Mesendoderm (in vitro differentiated cells): ENCODE results near the gene ADAM22.

Experiments used
- DNase-seq: peaks from one replicate; pipeline ENCODE4 v3.0.0; 2013
- H2AK5ac ChIP-seq: 2 replicates; pipeline ENCODE4 v1.6.1; 2013; ENCODE audit warnings: low read length, inconsistent platforms
- H2BK120ac ChIP-seq: 2 replicates; pipeline ENCODE4 v1.6.1; 2013; ENCODE audit warnings: low read depth, mild to moderate bottlenecking, low read length, moderate library complexity, mixed read lengths
- H2BK15ac ChIP-seq: replicated peaks from 2 replicates; pipeline ENCODE4 v1.6.1; 2013; ENCODE audit warnings: low read depth, mild to moderate bottlenecking, moderate library complexity
- H2BK5ac ChIP-seq: 2 replicates; pipeline ENCODE4 v1.6.1; 2013; ENCODE audit warnings: low read length, inconsistent platforms
- H3K18ac ChIP-seq: 2 replicates; pipeline ENCODE4 v1.6.1; 2013; ENCODE audit warnings: mild to moderate bottlenecking, low read length, mixed read lengths
- H3K23ac ChIP-seq: one replicate; pipeline ENCODE4 v1.6.1; 2013; ENCODE audit warnings: low read length
- H3K27ac ChIP-seq: 2 replicates; pipeline ENCODE4 v1.5.1; 2013; ENCODE audit warnings: low read depth, mild to moderate bottlenecking, inconsistent platforms, low read length, moderate library complexity
- H3K27me3 ChIP-seq: 2 replicates; pipeline ENCODE4 v1.6.1; 2013; ENCODE audit warnings: low read length, control low read depth, mild to moderate bottlenecking, inconsistent platforms; ENCODE audit not compliant: insufficient read depth, poor library complexity
- H3K36me3 ChIP-seq: 2 replicates; pipeline ENCODE4 v1.6.1; 2013; ENCODE audit warnings: low read length, inconsistent platforms; ENCODE audit not compliant: control insufficient read depth, insufficient read depth
- H3K4ac ChIP-seq: one replicate; pipeline ENCODE4 v1.6.1; 2013; ENCODE audit warnings: low read depth, mild to moderate bottlenecking, low read length, moderate library complexity
- H3K4me1 ChIP-seq: 2 replicates; pipeline ENCODE4 v1.6.1; 2013; ENCODE audit warnings: low read depth, low read length, inconsistent platforms; ENCODE audit not compliant: control insufficient read depth
- H3K4me2 ChIP-seq: 2 replicates; pipeline ENCODE4 v1.6.1; 2013; ENCODE audit warnings: low read length
- H3K4me3 ChIP-seq: 2 replicates; pipeline ENCODE4 v1.5.1; 2013; ENCODE audit warnings: mild to moderate bottlenecking, low read length
- H3K56ac ChIP-seq: one replicate; pipeline ENCODE4 v1.6.1; 2013; ENCODE audit warnings: low read length
- H3K79me1 ChIP-seq: 2 replicates; pipeline ENCODE4 v1.6.1; 2013; ENCODE audit warnings: low read length, inconsistent platforms
- H3K79me2 ChIP-seq: 2 replicates; pipeline ENCODE4 v1.6.1; 2013; ENCODE audit warnings: mild to moderate bottlenecking, low read length; ENCODE audit not compliant: control insufficient read depth, insufficient read depth
- H3K9ac ChIP-seq: 2 replicates; pipeline ENCODE4 v1.6.1; 2013; ENCODE audit warnings: low read length, inconsistent platforms
- H4K5ac ChIP-seq: one replicate; pipeline ENCODE4 v1.6.1; 2013; ENCODE audit warnings: low read length
- H4K8ac ChIP-seq: one replicate; pipeline ENCODE4 v1.6.1; 2013; ENCODE audit warnings: low read depth, mild to moderate bottlenecking, control low read depth, low read length, moderate library complexity
- WGBS: extraction: QIAGEN DNeasy Blood & Tissue Kit; methylation state at CpG from one replicate; pipeline ENCODE4 v1.1.7; 2013; ENCODE audit warnings: low lambda C conversion rate, missing lambda C conversion rate; ENCODE audit not compliant: insufficient coverage; ENCODE audit errors: extremely low coverage; 5-methylcytosine and 5-hydroxymethylcytosine counted together

The ADAM22 gene

GRCh38 chr7:88216276-88216675 is 282.2 kb downstream of the ADAM22 start:
- no peak overlapping the region for H3K18ac ChIP-seq
- H3K27me3 ChIP-seq, result no peaks in the 10 kb centered on the region
- H2BK5ac ChIP-seq, result no peak overlapping the region
- no peak overlapping the region for H4K5ac ChIP-seq
- H3K23ac ChIP-seq, result no peak overlapping the region
- H3K79me2 ChIP-seq, result peaks cover 3% of the 10 kb centered on the region
- H3K4me1 ChIP-seq, result no peaks in the 10 kb centered on the region
- H3K4me3 ChIP-seq, result no peak overlapping the region
- H3K36me3 ChIP-seq, result peaks cover 5% of the 10 kb centered on the region
- H2AK5ac ChIP-seq, result no peak overlapping the region
- no peak overlapping the region for H3K9ac ChIP-seq
- no peak for DNase-seq
- no peak overlapping the region for H2BK15ac ChIP-seq
- H4K8ac ChIP-seq, result no peak overlapping the region
- peaks cover 9% of the 10 kb centered on the region for H3K79me1 ChIP-seq
- H3K4me2 ChIP-seq, result no peak overlapping the region
- no peak overlapping the region for H2BK120ac ChIP-seq
- no peak overlapping the region for H3K27ac ChIP-seq
- H3K56ac ChIP-seq, result no peak overlapping the region
- no peak overlapping the region for H3K4ac ChIP-seq

GRCh38 chr7:88217675-88218428 is 283.8 kb downstream of the ADAM22 start:
- no peaks in the 10 kb centered on the region for H3K27me3 ChIP-seq
- DNase-seq, result no peak
- no CpG with 5 or more reads among the region's 1 CpG for WGBS
- no peak overlapping the region for H3K56ac ChIP-seq
- peaks cover 9% of the 10 kb centered on the region for H3K79me1 ChIP-seq
- H3K23ac ChIP-seq, result no peak overlapping the region
- H2BK120ac ChIP-seq, result no peak overlapping the region
- H3K4me3 ChIP-seq, result no peak overlapping the region
- no peaks in the 10 kb centered on the region for H3K4me1 ChIP-seq
- H2BK5ac ChIP-seq, result no peak overlapping the region
- no peak overlapping the region for H3K4ac ChIP-seq
- no peak overlapping the region for H4K8ac ChIP-seq
- H2BK15ac ChIP-seq, result no peak overlapping the region
- H3K9ac ChIP-seq, result no peak overlapping the region
- no peak overlapping the region for H4K5ac ChIP-seq
- H2AK5ac ChIP-seq, result no peak overlapping the region
- peaks cover 3% of the 10 kb centered on the region for H3K79me2 ChIP-seq
- H3K18ac ChIP-seq, result no peak overlapping the region
- peaks cover 4% of the 10 kb centered on the region for H3K36me3 ChIP-seq
- no peak overlapping the region for H3K4me2 ChIP-seq
- H3K27ac ChIP-seq, result no peak overlapping the region

GRCh38 chr7:88218429-88218745 is 284.3 kb downstream of the ADAM22 start:
- no peaks in the 10 kb centered on the region for H3K4me1 ChIP-seq
- H3K9ac ChIP-seq, result no peak overlapping the region
- H2BK120ac ChIP-seq, result no peak overlapping the region
- no peak overlapping the region for H3K4me3 ChIP-seq
- H3K79me1 ChIP-seq, result peaks cover 9% of the 10 kb centered on the region
- no peak overlapping the region for H3K23ac ChIP-seq
- no peaks in the 10 kb centered on the region for H3K27me3 ChIP-seq
- H4K8ac ChIP-seq, result no peak overlapping the region
- no peak overlapping the region for H3K18ac ChIP-seq
- H2BK15ac ChIP-seq, result no peak overlapping the region
- H4K5ac ChIP-seq, result no peak overlapping the region
- H2BK5ac ChIP-seq, result no peak overlapping the region
- no peak overlapping the region for H3K4me2 ChIP-seq
- H3K27ac ChIP-seq, result no peak overlapping the region
- no peak for DNase-seq
- no CpG with 5 or more reads among the region's 5 CpGs for WGBS
- peaks cover 3% of the 10 kb centered on the region for H3K36me3 ChIP-seq
- H3K79me2 ChIP-seq, result peaks cover 3% of the 10 kb centered on the region
- no peak overlapping the region for H3K4ac ChIP-seq
- H2AK5ac ChIP-seq, result no peak overlapping the region
- H3K56ac ChIP-seq, result no peak overlapping the region

GRCh38 chr7:88218836-88219605 is 285.0 kb downstream of the ADAM22 start:
- H3K36me3 ChIP-seq, result peaks cover 3% of the 10 kb centered on the region
- H3K27ac ChIP-seq, result no peak overlapping the region

GRCh38 chr7:88219781-88220747 is 286.0 kb downstream of the ADAM22 start, which contains the start of gene SRI:
Gene SRI, minus strand, starts transcription at chr7:88220038. Its CDS starts 12 bp downstream, at chr7:88220026.
- H3K36me3 ChIP-seq, result peaks cover 3% of the 10 kb centered on the region
- H4K8ac ChIP-seq, result peak within 1 kb of the TSS; percentile 79
- H3K27ac ChIP-seq, result peak within 1 kb of the TSS; percentile 44
- H2BK15ac ChIP-seq, result no peak within 1 kb of the TSS
- H3K4me1 ChIP-seq, result no peaks in the 10 kb centered on the region
- peak within 1 kb of the TSS; percentile 86 for H2BK120ac ChIP-seq
- H3K27me3 ChIP-seq, result no peaks in the 10 kb centered on the region
- no peak within 1 kb of the TSS for H2AK5ac ChIP-seq
- peaks cover 3% of the 10 kb centered on the region for H3K79me2 ChIP-seq
- peak; percentile 88 for DNase-seq
- H3K9ac ChIP-seq, result peak within 1 kb of the TSS; percentile 83
- peak within 1 kb of the TSS; percentile 89 for H3K4me3 ChIP-seq
- peak within 1 kb of the TSS; percentile 99 for H3K56ac ChIP-seq
- H3K18ac ChIP-seq, result peak within 1 kb of the TSS; percentile 97
- H3K23ac ChIP-seq, result no peak within 1 kb of the TSS
- peak within 1 kb of the TSS; percentile 97 for H3K4me2 ChIP-seq
- H2BK5ac ChIP-seq, result peak within 1 kb of the TSS; percentile 96
- H3K79me1 ChIP-seq, result peaks cover 7% of the 10 kb centered on the region
- peak within 1 kb of the TSS; percentile 67 for H3K4ac ChIP-seq
- no CpG with 5 or more reads among the region's 75 CpGs for WGBS
- H4K5ac ChIP-seq, result no peak within 1 kb of the TSS

More at GRCh38 chr7:88218836-88219605, 285.0 kb downstream of the ADAM22 start:
- no peak overlapping the region for H2BK5ac ChIP-seq
- H3K4ac ChIP-seq, result no peak overlapping the region
- peaks cover 9% of the 10 kb centered on the region for H3K79me1 ChIP-seq
- DNase-seq, result peak; percentile 45
- no peaks in the 10 kb centered on the region for H3K27me3 ChIP-seq
- peak overlapping the region; percentile 63 for H3K9ac ChIP-seq
- H3K79me2 ChIP-seq, result peaks cover 3% of the 10 kb centered on the region
- H4K8ac ChIP-seq, result no peak overlapping the region
- H3K4me2 ChIP-seq, result peak overlapping the region; percentile 88
- no peak overlapping the region for H2BK15ac ChIP-seq
- no CpG with 5 or more reads among the region's 27 CpGs for WGBS
- H3K56ac ChIP-seq, result peak overlapping the region; percentile 67
- H2AK5ac ChIP-seq, result no peak overlapping the region
- no peak overlapping the region for H4K5ac ChIP-seq
- H3K23ac ChIP-seq, result no peak overlapping the region
- H3K4me3 ChIP-seq, result peak overlapping the region; percentile 69
- no peak overlapping the region for H2BK120ac ChIP-seq
- H3K18ac ChIP-seq, result peak overlapping the region; percentile 8
- no peaks in the 10 kb centered on the region for H3K4me1 ChIP-seq
